GM18520 (cell line): Measurements from ENCODE around the gene SMIM30.

Experiments
- ATAC-seq: cut with Tn5 transposase; IDR thresholded peaks from one replicate; pipeline ENCODE4 v1.9.1; 2021; ENCODE audit not compliant: unreplicated experiment

Gene SMIM30

DNA sequence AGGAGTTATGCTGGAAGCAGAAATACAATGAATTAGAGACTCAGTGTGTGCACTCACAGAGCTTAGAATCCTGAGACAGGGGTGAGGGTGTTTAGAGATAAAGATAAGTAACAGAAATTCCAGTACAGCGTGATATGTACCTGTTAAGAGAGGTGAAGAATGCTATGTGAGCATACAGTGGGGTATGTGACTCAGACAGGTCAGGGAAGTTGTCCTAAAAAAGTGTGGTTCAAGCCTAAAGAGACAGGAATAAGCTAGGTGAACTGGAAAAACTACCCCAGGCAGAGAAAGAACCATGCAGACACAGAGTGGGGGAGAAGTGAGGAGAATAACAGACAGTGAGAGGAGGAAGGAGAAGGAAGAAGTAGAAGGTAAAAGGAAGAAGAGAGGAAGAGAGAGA lies 8.6 kb downstream of the SMIM30 start:
- ATAC-seq: no peak

DNA sequence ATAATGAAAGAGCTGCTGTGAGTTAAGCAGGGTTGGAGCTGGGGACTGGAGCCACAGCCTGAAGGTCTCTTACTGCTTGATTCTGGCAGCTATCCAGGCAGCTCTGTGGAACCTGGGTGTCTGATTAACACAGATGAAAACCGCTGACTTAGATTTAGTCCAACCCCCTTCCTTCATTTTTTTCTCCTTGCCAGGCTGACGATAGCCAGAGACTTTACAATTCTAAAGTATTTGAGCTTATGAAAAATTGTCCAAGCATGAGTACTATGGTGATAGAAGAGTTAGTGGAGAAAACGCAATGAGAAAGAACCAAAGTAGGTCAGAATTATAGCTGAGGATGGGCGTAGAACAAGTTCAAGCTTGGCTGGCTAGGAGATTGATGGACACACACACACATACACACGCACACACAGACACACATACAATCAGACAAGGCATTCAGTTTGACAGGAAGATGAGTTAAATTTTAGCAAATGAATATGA lies 18.2 kb downstream of the SMIM30 start:
- ATAC-seq: no peak

DNA sequence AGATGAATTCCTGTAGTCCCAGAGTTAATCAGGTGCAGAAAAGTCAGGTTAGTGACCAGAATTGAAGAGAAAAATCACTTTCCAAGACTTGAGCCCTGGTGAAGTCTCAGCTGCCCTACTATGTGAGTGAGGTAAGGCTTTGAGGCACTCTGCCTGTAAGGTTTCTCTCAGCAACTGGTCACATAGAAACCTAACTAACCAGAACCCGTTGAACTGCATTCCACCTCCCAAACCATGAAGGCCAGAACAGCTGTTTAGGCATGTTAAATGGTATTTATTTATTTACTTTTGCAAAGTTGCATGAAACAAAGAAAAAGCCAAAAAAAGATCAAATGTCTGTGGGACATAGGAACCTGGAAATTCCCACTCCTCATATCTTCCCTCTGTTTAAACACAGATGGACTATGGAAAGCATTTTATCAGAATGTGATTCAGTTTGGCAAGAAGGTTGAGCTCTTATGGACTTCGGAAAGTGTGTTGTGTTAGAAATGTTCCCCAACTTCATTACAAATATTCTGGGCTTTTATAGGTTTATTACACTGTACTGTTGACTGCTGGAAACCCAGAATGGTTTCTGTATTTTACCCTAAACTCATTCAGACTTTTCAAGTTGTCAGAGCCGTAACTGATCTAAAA lies 19.0 kb downstream of the SMIM30 start:
- ATAC-seq: no peak

GRCh38 chr7:113094517-113095249 lies 23.7 kb downstream of the SMIM30 start:
- no peak for ATAC-seq

GRCh38 chr7:113093561-113093960 lies 24.8 kb downstream of the SMIM30 start:
- no peak for ATAC-seq

DNA sequence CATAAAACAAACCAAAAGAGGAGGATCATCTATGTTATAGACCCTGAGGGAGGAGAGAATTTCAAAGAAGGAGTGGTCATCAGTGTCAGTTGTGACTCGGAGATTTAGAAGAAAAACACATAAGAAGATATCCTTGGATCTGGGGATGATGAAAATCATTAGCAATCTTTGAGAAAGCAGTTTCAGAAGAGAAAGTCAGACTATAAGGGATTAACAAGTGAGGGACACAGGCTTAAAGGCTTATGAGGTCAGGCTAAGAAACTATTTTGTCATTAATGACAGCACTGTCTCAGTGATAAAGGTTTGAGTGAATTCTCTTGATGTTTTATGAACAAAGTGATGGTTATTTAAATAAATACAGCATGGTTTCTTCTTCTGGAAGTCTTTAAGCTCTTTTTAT lies 25.6 kb downstream of the SMIM30 start:
- no peak for ATAC-seq

DNA sequence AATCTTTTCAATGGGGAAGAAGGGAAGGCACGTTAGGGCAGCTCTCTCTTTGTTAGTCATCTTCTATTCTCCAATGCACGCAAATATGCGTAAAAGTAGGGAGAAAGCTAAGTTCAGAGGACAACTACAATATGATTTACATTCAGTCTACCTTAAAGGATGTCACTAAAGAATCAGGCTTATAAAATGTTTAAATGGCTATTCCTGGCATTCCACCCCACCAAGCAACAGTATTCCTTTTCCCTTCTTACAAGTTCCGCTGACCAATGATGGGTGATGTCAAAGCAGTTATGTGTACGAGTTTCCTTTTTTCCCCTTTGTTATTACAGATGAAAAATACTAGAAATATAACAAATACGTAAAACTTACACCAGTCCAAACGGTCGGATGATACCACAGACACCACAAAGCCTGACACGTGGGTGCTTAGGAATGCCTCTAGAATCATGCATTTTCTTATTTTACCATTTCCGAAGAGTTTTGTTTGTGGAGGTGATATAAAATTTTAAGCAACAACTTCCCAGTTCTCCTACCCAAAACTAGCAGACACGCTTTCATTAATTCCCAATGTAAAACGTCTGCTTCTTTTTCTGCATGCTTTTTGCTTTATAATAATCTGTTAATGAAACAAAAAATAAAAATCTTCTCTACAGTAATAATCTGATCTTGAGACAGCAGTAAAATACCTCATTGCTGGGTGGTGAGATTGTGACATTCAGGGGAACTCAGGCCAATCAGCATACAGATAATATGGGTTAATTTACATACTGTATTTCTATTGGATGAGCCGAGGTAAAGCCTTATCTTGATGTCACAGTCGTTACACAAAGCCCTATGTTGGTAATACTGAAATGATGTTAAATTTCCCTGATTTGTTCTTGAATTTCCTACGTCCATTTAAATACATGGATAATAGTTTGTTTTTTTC lies 31.0 kb downstream of the SMIM30 start:
- ATAC-seq: no peak

GRCh38 chr7:113086431-113086888 lies 31.9 kb downstream of the SMIM30 start, which contains the start of gene GPR85:
Gene GPR85, minus strand, starts transcription at chr7:113086827. Its CDS starts 2,106 bp downstream, at chr7:113084721.
- no peak for ATAC-seq

DNA sequence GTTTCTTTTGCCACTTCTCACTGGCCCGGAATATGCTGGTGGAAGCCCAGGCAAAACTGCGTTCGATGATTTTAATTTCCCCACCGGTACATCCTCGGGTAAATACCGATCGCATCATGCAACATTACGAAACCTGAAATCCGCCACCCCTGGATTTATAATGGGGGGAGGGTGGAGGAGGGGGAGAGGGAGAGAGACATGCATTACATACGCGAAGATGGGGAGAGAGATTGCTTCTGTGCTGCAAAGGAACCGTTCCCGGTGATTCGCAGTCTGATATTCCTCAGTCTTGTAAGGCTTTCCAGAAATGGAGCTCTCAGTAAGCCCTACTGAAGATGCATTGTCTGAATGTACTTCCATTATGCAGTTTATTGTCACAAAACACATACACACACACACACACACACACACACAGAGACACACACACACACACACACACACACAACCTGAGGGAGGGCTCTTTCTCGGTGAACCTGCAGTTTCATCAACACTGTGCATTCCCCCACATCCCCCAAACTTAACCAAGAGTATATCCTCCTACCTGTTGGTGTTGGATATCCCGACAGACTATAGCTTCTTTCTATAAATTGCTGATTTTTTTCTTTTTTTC lies 32.5 kb downstream of the SMIM30 start:
- ATAC-seq: no peak

GRCh38 chr7:113084496-113085172 lies 33.7 kb downstream of the SMIM30 start:
- ATAC-seq: no peak

- ATAC-seq: no peak
These were observed 34.4 kb downstream of the SMIM30 start for GRCh38 chr7:113083816-113084495.

DNA sequence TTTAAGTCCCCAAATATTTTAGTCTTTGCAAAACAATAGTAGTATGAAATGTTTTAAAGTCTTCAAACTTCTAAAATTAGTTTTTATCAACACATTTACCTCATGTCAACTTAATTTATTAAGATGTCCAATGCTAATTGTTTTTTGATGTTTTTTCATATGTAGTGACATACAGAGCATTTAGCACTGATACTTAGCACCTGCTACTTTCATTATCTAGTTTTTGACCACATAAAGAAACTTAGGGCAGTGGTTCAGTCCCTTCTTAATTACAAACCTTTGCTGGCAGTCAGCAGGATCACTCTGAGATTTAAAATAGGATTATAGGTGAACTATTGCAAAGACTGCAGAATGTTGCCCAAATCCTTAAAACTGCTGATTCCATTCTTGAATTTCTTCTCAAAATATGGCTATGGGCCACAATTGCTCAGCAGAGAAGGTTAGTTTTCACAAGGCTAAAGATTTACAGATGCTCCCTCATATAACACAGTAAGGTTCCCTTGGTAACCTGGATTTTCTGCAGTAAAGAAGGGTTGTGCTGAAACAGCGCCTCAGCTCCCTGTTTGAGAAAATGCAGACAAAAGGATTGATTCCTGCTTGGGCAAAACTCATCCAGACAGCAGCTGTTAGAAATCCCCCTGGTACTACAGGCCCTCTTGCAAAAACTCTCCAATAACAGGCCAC lies 35.1 kb downstream of the SMIM30 start:
- ATAC-seq: no peak

DNA sequence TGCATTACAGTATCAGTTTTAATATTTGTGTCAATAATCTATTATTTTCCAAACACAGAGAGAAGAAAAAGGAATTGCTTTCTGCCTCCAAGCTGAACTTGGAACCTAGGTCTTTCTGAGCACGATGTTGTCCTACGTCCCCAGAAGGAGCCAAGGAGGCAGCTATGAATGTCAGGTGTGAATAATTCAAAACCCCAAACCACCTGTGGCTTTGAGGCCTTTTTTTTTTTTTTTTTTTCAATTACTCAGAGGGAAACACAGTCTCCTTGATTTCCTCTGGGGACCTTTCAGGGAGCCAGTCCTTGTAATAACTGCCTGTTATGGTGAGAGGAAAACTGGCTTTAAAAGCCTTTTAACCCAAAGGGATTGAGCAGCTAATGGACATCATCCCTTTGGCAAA lies 40.0 kb downstream of the SMIM30 start:
- no peak for ATAC-seq

GRCh38 chr7:113076703-113077102 lies 41.7 kb downstream of the SMIM30 start:
- no peak for ATAC-seq

DNA sequence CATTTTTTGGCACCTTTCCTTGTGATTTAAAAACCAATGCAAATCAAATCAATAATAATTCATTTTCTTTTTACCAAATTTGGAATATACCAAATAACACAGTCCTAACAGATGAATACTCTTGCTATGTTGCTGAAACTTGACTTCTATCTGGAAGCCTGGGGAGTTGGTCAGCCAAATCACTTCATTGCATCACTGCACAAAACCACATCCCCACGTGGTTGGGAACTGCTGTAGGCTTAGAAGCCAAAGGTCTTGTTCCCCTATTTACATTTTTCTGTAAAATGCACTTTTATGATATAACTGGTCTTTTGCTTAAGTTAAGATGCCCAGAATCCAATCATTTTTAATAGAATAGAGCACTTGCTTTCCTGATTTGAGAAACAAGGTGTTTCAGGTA lies 46.9 kb downstream of the SMIM30 start:
- no peak for ATAC-seq
